Measurements from ENCODE around the gene MYL2.

GRCh38 chr12:110923692-110924334 is 3.4 kb upstream of the MYL2 start:
- TF ChIP-seq, protein P1, sequence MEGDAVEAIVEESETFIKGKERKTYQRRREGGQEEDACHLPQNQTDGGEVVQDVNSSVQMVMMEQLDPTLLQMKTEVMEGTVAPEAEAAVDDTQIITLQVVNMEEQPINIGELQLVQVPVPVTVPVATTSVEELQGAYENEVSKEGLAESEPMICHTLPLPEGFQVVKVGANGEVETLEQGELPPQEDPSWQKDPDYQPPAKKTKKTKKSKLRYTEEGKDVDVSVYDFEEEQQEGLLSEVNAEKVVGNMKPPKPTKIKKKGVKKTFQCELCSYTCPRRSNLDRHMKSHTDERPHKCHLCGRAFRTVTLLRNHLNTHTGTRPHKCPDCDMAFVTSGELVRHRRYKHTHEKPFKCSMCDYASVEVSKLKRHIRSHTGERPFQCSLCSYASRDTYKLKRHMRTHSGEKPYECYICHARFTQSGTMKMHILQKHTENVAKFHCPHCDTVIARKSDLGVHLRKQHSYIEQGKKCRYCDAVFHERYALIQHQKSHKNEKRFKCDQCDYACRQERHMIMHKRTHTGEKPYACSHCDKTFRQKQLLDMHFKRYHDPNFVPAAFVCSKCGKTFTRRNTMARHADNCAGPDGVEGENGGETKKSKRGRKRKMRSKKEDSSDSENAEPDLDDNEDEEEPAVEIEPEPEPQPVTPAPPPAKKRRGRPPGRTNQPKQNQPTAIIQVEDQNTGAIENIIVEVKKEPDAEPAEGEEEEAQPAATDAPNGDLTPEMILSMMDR (IDR thresholded peaks at IDR 0.05; ENCODE audit: low read depth, low read length, poor library complexity, severe bottlenecking): no peak
- TF ChIP-seq EZH2phosphoT487 (IDR thresholded peaks at IDR 0.05; ENCODE audit: borderline replicate concordance, low read length): no peak
